ENCODE measurements around the gene USPL1. TPM values are rescaled to one million over a fixed set of nuclear protein-coding genes. Genes with fewer than 3 reads are reported as not detected.

The USPL1 gene
- total RNA-seq, 2 donors from 2014 or later, result 20.1 to 24.4 TPM

DNA sequence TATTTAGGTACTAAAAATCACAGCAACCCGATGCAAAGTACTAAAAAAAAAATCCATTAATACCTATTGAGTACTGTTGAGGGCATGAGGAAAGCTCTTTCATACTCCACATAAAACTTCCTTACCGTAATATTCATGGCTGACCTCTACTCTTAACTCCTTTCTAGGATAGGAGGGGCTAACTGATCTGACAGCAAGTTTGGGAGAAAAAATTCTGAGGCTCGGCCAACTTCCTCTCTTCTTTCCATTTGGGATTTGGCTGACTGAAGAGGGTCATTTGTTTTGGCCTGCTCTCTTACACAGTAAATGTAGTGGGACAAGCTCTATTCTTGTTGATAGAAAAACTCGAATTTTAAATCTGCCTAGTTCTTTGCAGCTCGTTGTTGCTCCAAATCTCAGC lies 9.4 kb upstream of the USPL1 start:
- 32% methylated on average over 5 of the region's 5 CpGs for WGBS
- intact Hi-C loops (cut with DNase I), result no loop called here
- TF ChIP-seq POLR2AphosphoS5 (IDR thresholded peaks at IDR 0.05) (no peak), POLR2A (IDR thresholded peaks at IDR 0.05) (no peak)
- TF ChIP-seq, protein P1, sequence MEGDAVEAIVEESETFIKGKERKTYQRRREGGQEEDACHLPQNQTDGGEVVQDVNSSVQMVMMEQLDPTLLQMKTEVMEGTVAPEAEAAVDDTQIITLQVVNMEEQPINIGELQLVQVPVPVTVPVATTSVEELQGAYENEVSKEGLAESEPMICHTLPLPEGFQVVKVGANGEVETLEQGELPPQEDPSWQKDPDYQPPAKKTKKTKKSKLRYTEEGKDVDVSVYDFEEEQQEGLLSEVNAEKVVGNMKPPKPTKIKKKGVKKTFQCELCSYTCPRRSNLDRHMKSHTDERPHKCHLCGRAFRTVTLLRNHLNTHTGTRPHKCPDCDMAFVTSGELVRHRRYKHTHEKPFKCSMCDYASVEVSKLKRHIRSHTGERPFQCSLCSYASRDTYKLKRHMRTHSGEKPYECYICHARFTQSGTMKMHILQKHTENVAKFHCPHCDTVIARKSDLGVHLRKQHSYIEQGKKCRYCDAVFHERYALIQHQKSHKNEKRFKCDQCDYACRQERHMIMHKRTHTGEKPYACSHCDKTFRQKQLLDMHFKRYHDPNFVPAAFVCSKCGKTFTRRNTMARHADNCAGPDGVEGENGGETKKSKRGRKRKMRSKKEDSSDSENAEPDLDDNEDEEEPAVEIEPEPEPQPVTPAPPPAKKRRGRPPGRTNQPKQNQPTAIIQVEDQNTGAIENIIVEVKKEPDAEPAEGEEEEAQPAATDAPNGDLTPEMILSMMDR (IDR thresholded peaks at IDR 0.05), result no peak
- no peak for DNase-seq (ENCODE audit: low spot score)
- Histone ChIP-seq H3K4me3 (no peak overlapping the region), H3K9me3 (no peaks in the 10 kb centered on the region), H3K27ac (no peak overlapping the region), H3K4me1 (replicated peaks) (no peaks in the 10 kb centered on the region), H3K36me3 (no peaks in the 10 kb centered on the region), H3K27me3 (replicated peaks; ENCODE audit: insufficient read depth) (no peaks in the 10 kb centered on the region)

DNA sequence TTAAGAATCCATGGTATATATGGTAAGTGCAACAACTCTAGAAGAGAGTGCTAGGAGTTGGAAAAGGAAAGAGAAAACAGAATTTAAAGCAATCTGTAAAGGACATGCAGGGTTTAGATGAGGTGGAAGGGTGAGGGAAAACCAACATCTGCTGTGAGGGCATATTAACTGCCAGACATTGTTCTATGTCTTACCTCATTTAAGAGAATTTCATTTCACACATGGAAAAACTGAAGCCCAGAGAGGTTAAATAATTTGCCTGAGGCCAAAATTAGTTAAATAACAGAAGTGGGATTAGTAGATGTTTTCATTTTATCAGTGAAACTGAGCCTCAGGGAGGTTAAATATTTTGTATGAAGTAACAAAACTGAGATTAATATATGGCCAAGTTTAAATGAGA lies 7.4 kb upstream of the USPL1 start:
- H3K4me3 ChIP-seq, result no peak overlapping the region
- H3K27me3 ChIP-seq (replicated peaks; ENCODE audit: insufficient read depth), result no peaks in the 10 kb centered on the region
- no peaks in the 10 kb centered on the region for H3K9me3 ChIP-seq
- TF ChIP-seq, protein P1 (IDR thresholded peaks at IDR 0.05), result no peak
- TF ChIP-seq POLR2AphosphoS5 (IDR thresholded peaks at IDR 0.05) (no peak), POLR2A (IDR thresholded peaks at IDR 0.05) (no peak)
- intact Hi-C loops (cut with DNase I), result loop anchor here (10.0 kb wide), 1 partner anchor 356 kb away; no protein-coding TSS in a partner anchor
- DNase-seq (ENCODE audit: low spot score), result no peak
- H3K27ac ChIP-seq, result no peak overlapping the region
- H3K4me1 ChIP-seq (replicated peaks), result no peaks in the 10 kb centered on the region
- H3K36me3 ChIP-seq, result no peaks in the 10 kb centered on the region

DNA sequence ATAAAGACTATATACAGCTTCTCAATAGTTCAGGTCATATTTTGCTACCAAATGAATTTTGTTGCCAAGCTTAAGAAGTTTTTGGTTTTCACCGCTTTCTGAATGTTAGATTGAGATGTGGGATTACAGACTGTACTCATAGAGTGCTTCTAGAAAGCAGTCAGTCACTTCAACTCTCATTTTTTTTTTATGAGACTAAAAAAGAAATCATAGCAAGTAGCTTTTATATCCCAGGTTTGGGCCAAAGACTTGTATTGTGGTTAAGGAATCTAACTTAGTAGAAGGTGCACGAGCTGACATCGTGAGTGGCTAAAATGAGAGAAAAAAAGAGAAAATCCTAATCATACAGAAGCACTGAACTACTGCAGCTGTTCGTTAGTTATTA lies 2.2 kb upstream of the USPL1 start:
- Histone ChIP-seq H3K4me3 (peak overlapping the region; percentile 61 to 68), H3K27me3 (replicated peaks; ENCODE audit: insufficient read depth) (no peaks in the 10 kb centered on the region), H3K4me1 (replicated peaks) (no peaks in the 10 kb centered on the region), H3K36me3 (no peaks in the 10 kb centered on the region), H3K27ac (peak overlapping the region; percentile 100), H3K9me3 (no peaks in the 10 kb centered on the region)
- WGBS, result 8% methylated on average over 4 of the region's 4 CpGs
- DNase-seq (ENCODE audit: low spot score), result no peak
- intact Hi-C loops (cut with DNase I), result loop anchor here (5.0 to 10.0 kb wide), 7 partner anchors 187 to 483 kb away; partner anchors contain the start of genes KATNAL1 and UBE2L5
- TF ChIP-seq, protein P1 (IDR thresholded peaks at IDR 0.05), result no peak
- TF ChIP-seq POLR2A (IDR thresholded peaks at IDR 0.05) (no peak), POLR2AphosphoS5 (IDR thresholded peaks at IDR 0.05) (no peak)

DNA sequence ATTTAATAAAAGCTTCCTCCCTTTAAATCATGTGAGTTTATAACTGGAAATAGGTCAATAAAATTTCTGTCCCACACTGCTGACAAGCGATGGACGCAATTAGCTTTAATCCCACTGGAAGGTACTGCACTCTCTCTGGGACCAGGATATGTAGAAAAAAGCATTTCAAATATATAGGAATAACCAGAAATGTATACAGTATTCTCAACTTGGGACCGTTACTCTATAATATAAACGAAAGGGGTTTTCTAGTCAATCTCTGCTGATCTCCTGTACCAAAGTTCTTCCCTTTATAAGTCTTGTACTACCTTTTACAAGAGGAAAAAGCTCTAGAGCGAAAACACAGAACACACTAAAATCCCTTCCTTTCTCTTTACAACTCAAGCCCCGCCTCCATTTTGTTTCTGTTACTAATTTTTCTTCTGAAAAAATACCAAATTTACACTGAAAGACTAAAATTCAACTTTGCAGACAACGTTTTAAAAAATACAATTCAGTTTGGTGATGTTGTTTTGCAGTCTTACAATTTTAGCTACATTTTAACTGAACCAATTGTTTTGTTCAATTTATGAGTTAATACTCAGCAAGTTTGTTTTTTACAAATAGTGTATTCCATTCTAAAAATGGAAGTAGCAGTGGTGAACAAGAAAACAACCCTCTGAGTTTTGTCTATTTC lies 1.7 kb upstream of the USPL1 start:
- Histone ChIP-seq H3K36me3 (no peaks in the 10 kb centered on the region), H3K4me1 (replicated peaks) (no peaks in the 10 kb centered on the region), H3K4me3 (peak overlapping the region; percentile 61 to 68), H3K27me3 (replicated peaks; ENCODE audit: insufficient read depth) (no peaks in the 10 kb centered on the region), H3K9me3 (no peaks in the 10 kb centered on the region), H3K27ac (peak overlapping the region; percentile 100)
- intact Hi-C loops (cut with DNase I), result loop anchor here (2.0 to 10.0 kb wide), 8 partner anchors 151 to 484 kb away; partner anchors contain the start of genes HMGB1, KATNAL1 and UBE2L5
- TF ChIP-seq, protein P1 (IDR thresholded peaks at IDR 0.05), result no peak
- peak; percentile 37 for TF ChIP-seq POLR2A (IDR thresholded peaks at IDR 0.05)
- no peak for DNase-seq (ENCODE audit: low spot score)
- WGBS, result under 1% methylated on average over 7 of the region's 7 CpGs

DNA sequence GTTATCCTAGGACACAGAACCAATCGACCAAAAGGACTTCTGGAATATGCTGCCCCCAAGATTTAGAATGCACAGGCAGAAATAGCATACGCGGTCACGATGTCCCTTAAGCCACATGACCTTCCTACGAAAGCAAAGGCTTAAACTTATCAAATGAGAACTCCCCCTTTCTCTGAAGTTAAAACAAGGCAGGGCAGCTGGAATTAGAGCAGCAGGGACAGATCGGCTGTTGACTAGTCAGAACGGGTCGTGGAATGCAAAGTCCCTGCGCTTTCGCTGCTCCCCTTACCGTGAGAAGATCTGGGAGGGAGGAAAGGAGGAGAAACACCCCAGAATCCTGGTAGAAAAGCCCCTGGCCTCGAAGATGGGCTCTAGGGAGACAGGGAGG lies 799 bp upstream of the USPL1 start:
- no peaks in the 10 kb centered on the region for H3K9me3 ChIP-seq
- H3K4me3 ChIP-seq, result peak overlapping the region; percentile 61 to 68
- H3K36me3 ChIP-seq, result no peaks in the 10 kb centered on the region
- TF ChIP-seq, protein P1 (IDR thresholded peaks at IDR 0.05), result peak in 1 of 4 experiments; percentile 10
- peak; percentile 87 for TF ChIP-seq POLR2A (IDR thresholded peaks at IDR 0.05)
- peak; percentile 96 for TF ChIP-seq POLR2AphosphoS5 (IDR thresholded peaks at IDR 0.05)
- H3K4me1 ChIP-seq (replicated peaks), result no peaks in the 10 kb centered on the region
- H3K27ac ChIP-seq, result peak overlapping the region; percentile 100
- no peaks in the 10 kb centered on the region for H3K27me3 ChIP-seq (replicated peaks; ENCODE audit: insufficient read depth)
- intact Hi-C loops (cut with DNase I), result loop anchor here (2.0 to 10.0 kb wide), 8 partner anchors 152 to 485 kb away; partner anchors contain the start of genes HMGB1, KATNAL1 and UBE2L5
- peak; percentile 77 for DNase-seq (ENCODE audit: low spot score)
- 1% methylated on average over 12 of the region's 12 CpGs for WGBS
